IPS-20b (cell line): ENCODE data around the gene KCNMA1.

Experiments
- H3K27ac ChIP-seq: one replicate; pipeline ENCODE4 v1.5.1; 2013; ENCODE audit warnings: low read length
- H3K27me3 ChIP-seq: 2 replicates; pipeline ENCODE4 v1.6.1; 2013; ENCODE audit warnings: mild to moderate bottlenecking, low read length, inconsistent platforms; ENCODE audit not compliant: insufficient read depth
- H3K36me3 ChIP-seq: 2 replicates; pipeline ENCODE4 v1.6.1; 2013; ENCODE audit warnings: low read depth, mild to moderate bottlenecking, inconsistent platforms, low read length, moderate library complexity; ENCODE audit not compliant: insufficient read depth
- H3K4me1 ChIP-seq: 2 replicates; pipeline ENCODE4 v1.6.1; 2013; ENCODE audit warnings: mild to moderate bottlenecking, control low read depth, inconsistent platforms, low read length, moderate library complexity; ENCODE audit not compliant: insufficient read depth
- H3K4me3 ChIP-seq: 2 replicates; pipeline ENCODE4 v1.5.1; 2013; ENCODE audit warnings: mild to moderate bottlenecking, low read length, inconsistent platforms
- H3K9ac ChIP-seq: 2 replicates; pipeline ENCODE4 v1.6.1; 2013; ENCODE audit warnings: low read depth, mild to moderate bottlenecking, inconsistent platforms, low read length, moderate library complexity
- H3K9me3 ChIP-seq: 2 replicates; pipeline ENCODE4 v1.6.1; 2013; ENCODE audit warnings: mild to moderate bottlenecking, low read depth, low read length, inconsistent platforms; ENCODE audit not compliant: insufficient read depth

Gene KCNMA1

DNA sequence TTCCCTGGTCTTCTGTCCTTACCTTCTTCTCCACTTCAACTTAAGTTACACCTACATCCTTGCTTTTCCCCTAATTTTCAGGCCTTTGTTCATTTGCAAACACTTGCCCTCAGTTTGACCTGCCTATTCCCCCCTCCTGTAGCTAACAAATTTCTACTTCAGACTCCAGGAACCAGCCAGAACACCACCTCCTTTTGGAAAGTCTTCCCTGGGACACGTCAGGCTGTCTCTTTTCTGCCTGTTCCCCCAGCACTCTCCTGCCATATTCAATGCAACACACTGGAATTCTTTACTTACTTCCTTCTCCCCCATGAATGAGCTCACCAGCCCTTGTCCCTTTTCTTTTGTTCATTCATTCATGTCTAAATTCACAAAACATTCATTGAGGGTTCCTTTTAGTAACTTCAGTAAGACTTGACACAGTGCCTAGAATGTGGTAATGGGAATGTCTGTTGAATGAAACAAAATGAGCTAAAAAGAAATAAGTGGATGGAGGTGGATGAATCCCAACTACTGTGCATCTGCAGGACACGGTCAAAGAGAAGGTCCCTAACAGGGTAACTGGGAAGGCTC, 478.0 kb downstream of the KCNMA1 start:
- Histone ChIP-seq H3K27me3 (no peaks in the 10 kb centered on the region), H3K9me3 (no peaks in the 10 kb centered on the region), H3K9ac (no peak overlapping the region), H3K27ac (no peak overlapping the region), H3K4me1 (no peaks in the 10 kb centered on the region), H3K36me3 (no peaks in the 10 kb centered on the region), H3K4me3 (no peak overlapping the region)

DNA sequence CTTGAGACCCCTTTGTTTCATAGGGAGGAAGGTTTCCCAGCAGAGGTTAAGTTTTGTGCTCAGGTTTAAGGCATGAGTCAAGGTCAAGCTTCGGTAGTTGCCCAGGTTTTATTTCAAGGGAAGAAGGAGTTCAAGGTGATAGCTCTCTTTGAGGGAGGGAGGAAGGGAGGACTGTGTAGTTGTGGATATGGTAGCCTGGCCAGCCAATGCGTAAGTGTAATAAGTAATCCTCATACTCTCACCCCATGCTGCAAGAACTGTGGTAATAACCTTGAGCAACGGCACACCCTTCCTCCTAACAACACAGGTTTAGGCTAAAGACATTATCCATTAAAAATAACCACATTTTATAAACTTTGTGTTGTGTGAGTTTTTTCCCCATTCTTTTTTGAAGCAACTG, 478.9 kb downstream of the KCNMA1 start:
- H3K27ac ChIP-seq, result no peak overlapping the region

DNA sequence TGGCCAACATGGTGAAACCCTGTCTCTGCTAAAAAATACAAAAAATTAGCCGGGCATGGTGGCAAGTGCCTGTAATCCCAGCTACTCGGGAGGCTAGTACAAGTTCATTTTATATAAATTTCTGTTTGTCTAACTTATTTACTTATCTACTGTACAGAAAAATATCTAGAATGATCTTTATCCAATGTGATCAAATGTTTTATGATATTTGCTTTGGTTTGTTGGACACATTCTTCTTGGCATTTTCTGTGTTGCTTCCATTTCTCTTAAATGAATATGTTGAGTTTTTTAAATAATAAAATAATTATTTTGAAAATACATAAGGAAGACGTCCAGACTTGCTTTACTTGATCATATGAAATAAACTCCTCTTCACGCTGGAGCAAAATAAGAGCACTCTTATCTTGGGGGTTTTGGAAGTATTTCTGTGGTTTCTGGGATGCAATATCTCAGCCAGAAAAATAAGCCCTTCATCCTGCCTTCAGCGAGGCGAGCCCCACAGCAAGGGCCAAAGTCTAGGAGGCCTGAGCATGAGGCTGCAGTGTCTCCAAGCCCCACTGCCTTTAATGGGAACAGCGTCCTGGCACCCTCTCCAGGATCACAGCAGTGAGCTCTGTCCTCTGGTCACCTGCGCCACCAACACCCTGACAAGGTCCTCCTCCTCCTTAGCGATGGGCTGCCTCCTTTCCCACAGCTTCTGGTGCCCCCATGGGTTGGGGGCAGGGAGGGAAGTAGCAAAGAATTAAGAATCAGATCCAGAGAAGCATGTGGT, 480.2 kb downstream of the KCNMA1 start:
- Histone ChIP-seq H3K9ac (no peak overlapping the region), H3K36me3 (no peaks in the 10 kb centered on the region), H3K9me3 (no peaks in the 10 kb centered on the region), H3K4me3 (no peak overlapping the region), H3K27me3 (no peaks in the 10 kb centered on the region), H3K4me1 (peaks cover under 1% of the 10 kb centered on the region; the same call in 1 of the 2 replicates), H3K27ac (no peak overlapping the region)

More for the DNA sequence above, 478.9 kb downstream of the KCNMA1 start:
- no peak overlapping the region for H3K9ac ChIP-seq
- H3K4me1 ChIP-seq, result no peaks in the 10 kb centered on the region
- no peaks in the 10 kb centered on the region for H3K27me3 ChIP-seq
- H3K9me3 ChIP-seq, result no peaks in the 10 kb centered on the region
- no peak overlapping the region for H3K4me3 ChIP-seq
- H3K36me3 ChIP-seq, result no peaks in the 10 kb centered on the region

DNA sequence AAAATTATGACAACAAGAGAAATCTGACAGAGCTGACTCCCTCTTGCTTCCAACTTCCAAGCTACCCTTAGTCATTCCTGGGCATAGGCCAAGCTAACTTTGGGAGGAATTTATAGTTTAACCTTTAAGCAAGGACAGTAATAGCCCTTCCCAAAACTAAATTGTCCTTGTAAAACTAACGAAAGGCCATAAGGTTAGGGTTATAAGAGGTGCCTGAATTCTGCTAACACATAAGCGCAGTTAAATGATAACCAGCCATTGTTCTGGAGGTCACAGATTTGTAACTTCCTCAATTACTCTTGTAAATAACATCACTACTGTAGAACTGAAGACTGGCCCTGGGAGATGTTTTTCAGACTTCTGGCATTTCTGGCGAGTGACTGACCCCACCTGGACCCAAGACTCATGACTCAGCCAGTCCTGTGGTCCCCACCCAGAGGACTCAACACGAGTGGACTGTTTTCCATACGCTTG, 481.2 kb downstream of the KCNMA1 start:
- no peak overlapping the region for H3K27ac ChIP-seq
- H3K36me3 ChIP-seq, result no peaks in the 10 kb centered on the region
- H3K4me1 ChIP-seq, result peaks cover 6% of the 10 kb centered on the region; the same call in 1 of the 2 replicates
- no peaks in the 10 kb centered on the region for H3K9me3 ChIP-seq
- H3K4me3 ChIP-seq, result no peak overlapping the region
- no peaks in the 10 kb centered on the region for H3K27me3 ChIP-seq
- no peak overlapping the region for H3K9ac ChIP-seq

DNA sequence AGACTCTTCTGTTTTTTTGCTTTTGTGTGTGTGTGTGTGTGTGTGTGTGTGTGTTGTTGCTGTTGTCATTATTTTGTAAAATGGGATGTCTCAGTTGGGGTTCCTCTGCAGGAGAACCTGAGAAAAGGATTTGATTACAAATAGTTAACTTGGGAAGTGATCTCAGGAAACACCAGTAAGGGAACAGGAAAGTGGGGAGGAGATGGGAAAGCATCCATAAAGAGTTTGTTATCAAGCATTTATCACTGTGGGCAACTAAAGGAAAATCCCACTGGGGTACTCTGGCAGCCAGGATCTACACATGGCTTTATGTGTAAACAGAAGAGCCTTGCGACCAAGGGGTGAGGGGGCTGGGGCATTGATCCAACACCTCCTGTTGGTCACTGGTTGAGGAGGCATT, 485.4 kb downstream of the KCNMA1 start:
- H3K4me3 ChIP-seq, result no peak overlapping the region
- H3K27me3 ChIP-seq, result no peaks in the 10 kb centered on the region
- H3K9ac ChIP-seq, result no peak overlapping the region
- H3K9me3 ChIP-seq, result no peaks in the 10 kb centered on the region
- no peak overlapping the region for H3K27ac ChIP-seq
- H3K4me1 ChIP-seq, result peaks cover 25% of the 10 kb centered on the region; the same call in 1 of the 2 replicates
- no peaks in the 10 kb centered on the region for H3K36me3 ChIP-seq

DNA sequence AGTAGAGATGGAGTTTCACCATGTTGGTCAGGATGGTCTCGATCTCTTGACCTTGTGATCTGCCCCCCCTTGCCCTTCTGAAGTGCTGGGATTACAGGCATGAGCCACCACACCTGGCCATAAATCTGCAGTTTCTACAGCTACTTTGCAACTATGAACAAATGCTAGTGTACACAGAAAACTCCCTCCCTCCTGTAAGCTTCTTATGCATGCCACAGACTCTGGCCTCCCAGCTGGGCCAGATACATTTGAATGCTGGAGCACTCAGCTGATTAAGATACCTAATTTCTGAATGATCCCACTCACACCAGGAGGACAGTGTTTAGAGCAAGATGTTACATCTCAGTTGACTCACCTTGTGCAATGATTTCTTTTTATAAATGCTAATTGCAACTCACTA, 486.2 kb downstream of the KCNMA1 start:
- no peak overlapping the region for H3K4me3 ChIP-seq
- H3K27ac ChIP-seq, result no peak overlapping the region
- peaks cover 25% of the 10 kb centered on the region; the same call in 1 of the 2 replicates for H3K4me1 ChIP-seq
- H3K27me3 ChIP-seq, result no peaks in the 10 kb centered on the region
- H3K9ac ChIP-seq, result no peak overlapping the region
- no peaks in the 10 kb centered on the region for H3K36me3 ChIP-seq
- no peaks in the 10 kb centered on the region for H3K9me3 ChIP-seq

DNA sequence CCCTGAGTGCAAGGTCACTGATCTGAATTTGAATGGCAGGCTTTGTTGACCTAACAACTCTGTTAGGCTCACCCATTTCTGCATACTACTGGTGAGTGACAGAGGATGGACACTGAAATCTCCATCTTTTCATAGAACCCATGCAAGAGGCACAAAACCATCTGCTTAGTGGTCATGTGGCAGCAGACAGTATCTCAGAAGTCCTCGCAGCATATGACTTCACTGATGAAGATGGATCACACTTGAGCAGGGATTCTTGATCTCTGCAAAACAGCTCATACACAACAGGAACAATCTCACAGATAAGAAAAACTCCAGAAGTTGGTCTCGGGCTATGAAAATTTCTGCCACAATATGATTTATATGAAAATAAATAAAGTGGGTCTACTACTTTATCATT, 487.9 kb downstream of the KCNMA1 start:
- Histone ChIP-seq H3K4me1 (peaks cover 25% of the 10 kb centered on the region; the same call in 1 of the 2 replicates), H3K27ac (no peak overlapping the region), H3K9me3 (no peaks in the 10 kb centered on the region), H3K4me3 (no peak overlapping the region), H3K27me3 (no peaks in the 10 kb centered on the region), H3K9ac (no peak overlapping the region), H3K36me3 (no peaks in the 10 kb centered on the region)

DNA sequence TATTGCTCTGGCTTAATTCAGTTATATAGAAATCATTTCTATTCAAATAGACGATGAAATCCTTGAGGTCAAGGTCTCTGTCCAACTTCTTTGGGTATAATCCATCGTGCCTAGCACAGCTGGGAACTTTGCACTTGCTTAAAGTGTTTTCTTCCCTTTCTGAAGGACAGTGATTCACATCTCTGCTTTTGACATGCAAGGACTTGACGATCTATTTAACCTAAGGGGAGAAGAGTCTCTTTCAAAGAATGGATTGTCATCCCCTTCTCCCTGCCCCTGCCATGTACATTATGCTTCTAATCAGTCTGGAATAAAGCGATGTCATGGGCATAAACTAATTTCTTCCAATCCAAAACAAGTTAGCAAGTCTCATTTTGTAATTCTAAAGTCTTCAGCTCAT, 488.6 kb downstream of the KCNMA1 start:
- H3K4me3 ChIP-seq, result no peak overlapping the region
- no peaks in the 10 kb centered on the region for H3K36me3 ChIP-seq
- H3K27ac ChIP-seq, result no peak overlapping the region
- no peaks in the 10 kb centered on the region for H3K9me3 ChIP-seq
- H3K9ac ChIP-seq, result no peak overlapping the region
- peaks cover 25% of the 10 kb centered on the region; the same call in 1 of the 2 replicates for H3K4me1 ChIP-seq
- H3K27me3 ChIP-seq, result no peaks in the 10 kb centered on the region

DNA sequence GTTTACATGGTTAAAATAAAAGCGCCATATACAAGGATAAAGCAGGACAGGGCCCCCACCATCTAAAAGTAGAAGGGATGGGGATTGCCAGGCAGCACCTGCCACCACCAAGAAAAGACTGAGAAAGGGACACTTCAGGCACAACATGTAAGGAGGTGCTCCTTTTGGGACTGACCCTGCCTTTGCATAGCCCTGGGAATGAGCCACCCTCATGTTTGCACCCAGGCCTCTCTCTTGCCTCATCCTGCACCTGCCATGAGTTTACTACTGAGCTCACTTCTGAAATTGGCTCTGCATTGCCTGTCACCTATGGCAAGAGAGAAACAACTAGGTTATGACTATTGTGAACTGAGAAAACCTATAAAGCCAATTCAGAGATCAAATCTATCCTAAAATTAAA, 489.7 kb downstream of the KCNMA1 start:
- no peak overlapping the region for H3K27ac ChIP-seq
- no peak overlapping the region for H3K9ac ChIP-seq
- no peaks in the 10 kb centered on the region for H3K36me3 ChIP-seq
- H3K4me3 ChIP-seq, result no peak overlapping the region
- H3K4me1 ChIP-seq, result peaks cover 25% of the 10 kb centered on the region; the same call in 1 of the 2 replicates
- no peaks in the 10 kb centered on the region for H3K9me3 ChIP-seq
- H3K27me3 ChIP-seq, result no peaks in the 10 kb centered on the region

DNA sequence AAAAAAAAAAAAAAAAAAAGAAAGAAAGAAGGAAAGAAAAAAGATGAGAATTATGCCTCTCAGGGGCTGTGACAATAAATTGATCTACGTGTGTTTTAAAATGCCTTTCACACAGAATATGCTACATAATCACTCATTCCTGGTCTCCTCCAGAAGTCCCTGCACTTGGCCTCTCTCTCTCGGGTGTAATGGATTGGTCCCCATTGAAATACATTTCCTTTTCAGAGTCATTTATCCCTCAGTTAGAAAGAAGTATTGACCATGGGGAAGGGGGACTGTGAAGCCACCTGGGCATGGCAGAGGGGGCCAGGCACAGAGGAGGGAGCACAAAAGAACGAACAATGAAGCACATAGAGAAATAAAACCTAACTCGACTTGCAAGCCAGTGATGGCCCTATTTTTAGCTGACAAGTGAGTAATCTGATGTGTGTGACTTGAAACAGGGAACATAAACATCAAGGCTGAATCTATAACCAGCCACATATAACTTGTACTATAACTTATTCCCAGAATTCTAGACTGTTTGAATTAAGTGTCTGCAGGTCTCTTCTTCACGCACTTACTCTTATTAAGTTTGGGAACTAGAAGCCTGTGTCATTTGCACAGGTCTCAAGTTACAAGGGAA, 490.8 kb downstream of the KCNMA1 start:
- Histone ChIP-seq H3K4me1 (peaks cover 22% of the 10 kb centered on the region; the same call in 1 of the 2 replicates), H3K27ac (no peak overlapping the region), H3K9me3 (no peaks in the 10 kb centered on the region), H3K27me3 (no peaks in the 10 kb centered on the region), H3K9ac (no peak overlapping the region), H3K4me3 (no peak overlapping the region), H3K36me3 (no peaks in the 10 kb centered on the region)

DNA sequence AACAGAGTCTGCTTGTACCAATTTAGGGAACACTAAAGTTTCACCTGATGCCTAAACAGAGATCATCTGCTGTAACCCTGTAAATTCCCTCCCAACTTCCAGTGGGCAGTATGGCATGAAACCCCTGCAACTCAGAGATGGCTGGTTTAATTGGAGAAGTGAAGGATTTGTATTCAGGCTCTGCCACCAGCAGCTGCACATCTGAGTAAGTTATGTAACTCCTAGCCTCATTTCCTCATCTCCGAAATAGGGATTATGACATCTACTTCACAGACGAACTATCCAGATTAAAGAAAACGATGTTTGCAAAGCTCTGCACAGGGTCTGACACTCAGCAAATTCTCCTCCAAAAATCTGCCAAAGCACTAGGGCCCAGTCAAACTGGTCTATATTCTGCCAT, 493.0 kb downstream of the KCNMA1 start:
- Histone ChIP-seq H3K9ac (no peak overlapping the region), H3K9me3 (no peaks in the 10 kb centered on the region), H3K4me3 (no peak overlapping the region), H3K27ac (no peak overlapping the region), H3K36me3 (no peaks in the 10 kb centered on the region), H3K4me1 (peaks cover 8% of the 10 kb centered on the region; the same call in 1 of the 2 replicates), H3K27me3 (no peaks in the 10 kb centered on the region)
